ENCODE data around the gene RHOT2.

RHOT2 gene

GRCh38 chr16:671353-672131 is 3.6 kb downstream of the RHOT2 start:
- DNase-seq: no peak

GRCh38 chr16:672371-672770 is 4.4 kb downstream of the RHOT2 start:
- no peak for DNase-seq

DNA sequence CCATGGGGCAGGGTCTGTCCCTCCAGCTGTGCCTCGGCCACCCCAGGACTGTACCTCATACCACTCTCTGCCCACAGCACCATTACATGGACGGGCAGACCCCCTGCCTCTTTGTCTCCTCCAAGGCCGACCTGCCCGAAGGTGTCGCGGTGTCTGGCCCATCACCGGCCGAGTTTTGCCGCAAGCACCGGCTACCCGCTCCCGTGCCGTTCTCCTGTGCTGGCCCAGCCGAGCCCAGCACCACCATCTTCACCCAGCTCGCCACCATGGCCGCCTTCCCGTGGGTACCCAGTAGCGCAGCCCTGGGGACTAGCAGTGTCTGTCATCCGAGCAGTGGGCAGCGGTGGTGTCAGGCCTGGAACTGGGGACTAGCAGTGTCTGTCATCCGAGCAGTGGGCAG is 4.9 kb downstream of the RHOT2 start:
- DNase-seq: no peak

DNA sequence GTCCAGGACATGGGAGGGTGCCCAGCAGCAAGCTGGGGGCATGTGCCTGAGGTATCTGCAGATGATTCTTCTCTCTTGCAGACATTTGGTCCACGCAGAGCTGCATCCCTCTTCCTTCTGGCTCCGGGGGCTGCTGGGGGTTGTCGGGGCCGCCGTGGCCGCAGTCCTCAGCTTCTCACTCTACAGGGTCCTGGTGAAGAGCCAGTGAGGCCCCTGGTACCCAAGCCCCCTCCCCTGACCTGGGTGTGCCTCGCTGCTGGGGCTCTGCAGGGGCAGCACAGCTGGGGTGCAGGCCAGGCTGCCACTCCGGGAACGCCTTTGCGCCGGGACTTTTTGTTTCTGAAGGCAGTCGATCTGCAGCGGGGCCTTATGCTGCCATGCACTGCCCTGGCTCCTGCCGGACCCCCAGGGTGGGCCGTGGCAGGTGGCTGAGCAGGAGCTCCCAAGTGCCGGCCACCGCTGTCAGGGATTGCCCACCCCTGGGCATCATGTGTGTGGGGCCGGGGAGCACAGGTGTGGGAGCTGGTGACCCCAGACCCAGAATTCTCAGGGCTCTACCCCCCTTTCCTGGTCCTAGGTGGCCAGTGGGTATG is 5.6 kb downstream of the RHOT2 start:
- no peak for DNase-seq

DNA sequence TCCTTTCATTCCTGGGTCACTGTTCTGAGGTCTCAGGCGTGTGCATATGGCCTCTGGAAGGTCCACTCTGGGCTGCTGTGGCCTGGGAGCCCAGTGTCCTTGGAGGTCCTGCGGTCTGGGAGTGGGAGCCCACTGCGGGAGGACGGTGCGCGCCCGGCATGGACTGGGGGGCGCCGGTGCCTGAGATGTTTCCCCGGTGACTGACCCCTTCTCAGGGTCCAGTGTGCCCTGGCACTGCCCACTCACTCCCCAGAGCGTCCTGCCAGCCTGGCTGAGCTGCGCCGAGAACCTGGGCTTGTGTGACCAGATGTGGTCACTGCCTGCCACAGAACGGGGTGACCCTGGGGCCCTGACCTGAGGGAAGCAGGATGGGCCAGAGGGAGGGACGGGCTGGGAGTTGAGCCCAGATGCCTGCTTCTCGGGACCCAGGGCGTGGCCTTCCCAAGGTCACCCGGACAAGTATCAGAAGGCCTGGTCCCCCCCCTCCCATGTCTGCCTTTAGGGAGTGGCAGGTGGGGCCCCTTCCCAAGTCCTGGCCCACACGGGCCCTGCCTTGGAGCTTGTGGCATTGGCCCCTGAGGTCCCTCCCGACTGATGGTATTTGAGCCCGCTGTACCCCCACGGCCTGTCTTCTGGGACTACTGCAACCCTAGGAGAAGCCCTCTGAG is 6.4 kb downstream of the RHOT2 start:
- DNase-seq: no peak

GRCh38 chr16:674968-675883 is 7.3 kb downstream of the RHOT2 start, which contains the start of gene RHBDL1:
RHBDL1 (plus strand) TSS chr16:675671; CDS start chr16:675791, 120 bp downstream.
- DNase-seq: no peak

- no peak for DNase-seq
These were observed 8.1 kb downstream of the RHOT2 start for GRCh38 chr16:675884-676564.

DNA sequence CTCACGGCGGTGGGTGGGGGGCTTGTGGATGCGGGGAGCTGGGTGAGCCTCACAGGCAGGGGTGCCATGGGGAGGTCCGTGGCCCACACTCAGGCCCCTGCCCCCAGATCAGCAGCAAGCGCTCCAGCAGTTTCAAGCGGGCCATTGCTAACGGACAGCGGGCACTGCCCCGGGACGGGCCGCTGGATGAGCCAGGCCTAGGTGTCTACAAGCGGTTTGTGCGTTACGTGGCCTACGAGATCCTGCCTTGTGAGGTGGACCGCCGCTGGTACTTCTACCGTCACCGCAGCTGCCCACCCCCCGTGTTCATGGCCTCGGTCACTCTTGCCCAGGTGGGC is 8.6 kb downstream of the RHOT2 start:
- no peak for DNase-seq

DNA sequence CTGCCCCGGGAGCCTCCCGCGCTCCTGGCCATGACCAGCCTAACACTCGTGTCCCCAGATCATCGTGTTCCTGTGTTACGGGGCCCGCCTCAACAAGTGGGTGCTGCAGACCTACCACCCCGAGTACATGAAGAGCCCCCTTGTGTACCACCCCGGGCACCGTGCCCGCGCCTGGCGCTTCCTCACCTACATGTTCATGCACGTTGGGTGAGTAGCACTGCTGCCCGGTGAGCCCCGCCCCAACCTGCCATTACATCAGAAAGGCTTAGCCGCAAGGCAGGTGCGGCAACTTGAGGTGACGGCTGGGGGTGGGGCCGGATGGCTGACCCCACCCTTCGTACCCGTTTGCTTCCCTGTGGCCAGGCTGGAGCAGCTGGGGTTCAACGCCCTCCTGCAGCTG is 9.0 kb downstream of the RHOT2 start:
- peak in 1 of 2 experiments; percentile 20 for DNase-seq

GRCh38 chr16:677316-678190 is 9.6 kb downstream of the RHOT2 start:
- no peak for DNase-seq

DNA sequence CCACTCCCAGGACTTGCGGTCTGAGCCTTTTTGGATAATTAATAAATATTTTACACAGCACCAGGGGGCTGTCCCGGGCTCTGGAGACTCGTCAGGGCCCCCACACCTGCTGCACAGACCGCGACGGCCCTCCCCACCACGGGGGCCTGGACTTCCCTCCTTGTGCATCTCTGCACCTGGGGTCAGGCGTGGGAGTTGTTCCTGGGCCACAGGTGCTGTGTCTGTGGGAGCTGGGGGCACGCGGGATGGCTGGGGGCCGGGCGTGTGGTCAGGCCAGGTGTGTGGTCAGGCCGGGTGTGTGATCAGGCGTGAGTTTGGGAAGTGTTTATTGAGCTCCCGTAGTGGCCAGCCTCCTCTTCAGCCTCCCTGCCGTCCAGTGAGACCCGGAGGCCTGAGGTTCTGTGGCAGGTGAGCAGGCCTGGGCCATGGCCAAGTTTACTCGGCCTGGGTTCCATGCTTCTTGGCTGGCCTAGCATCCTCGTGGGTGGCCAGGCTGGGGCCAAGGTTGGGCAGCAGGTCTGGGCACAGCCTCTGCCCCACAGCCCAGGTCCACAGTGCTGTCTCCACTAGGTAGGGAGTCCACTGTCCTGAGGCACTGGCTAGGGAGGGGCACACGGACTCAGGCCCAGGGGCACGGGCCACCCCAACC is 10.4 kb downstream of the RHOT2 start:
- DNase-seq: no peak

- DNase-seq: peak; percentile 43 to 55
These were observed 11.2 kb downstream of the RHOT2 start for GRCh38 chr16:678858-679813.

- peak; percentile 81 to 93 for DNase-seq
These were observed 12.1 kb downstream of the RHOT2 start, which contains the start of gene STUB1 for GRCh38 chr16:679814-680624. STUB1 (plus strand) TSS chr16:680410; CDS start chr16:680526, 116 bp downstream.

- DNase-seq: no peak
These were observed 12.7 kb downstream of the RHOT2 start for GRCh38 chr16:680625-680945.

GRCh38 chr16:680967-681745 is 13.2 kb downstream of the RHOT2 start:
- no peak for DNase-seq

GRCh38 chr16:681746-682427 is 14.0 kb downstream of the RHOT2 start:
- DNase-seq: no peak

All from stimulated activated CD4-positive, alpha-beta T cell treated with anti-CD3 and anti-CD28 coated beads, Interleukin-4, amount 100 ng/mL, for 4 hours (primary cell).